HG03095 (cell line): ENCODE results near the gene VEZF1.

Source experiments
- ATAC-seq: cut with Tn5 transposase; IDR thresholded peaks from one replicate; pipeline ENCODE4 v1.9.1; 2021; ENCODE audit warnings: moderate library complexity; ENCODE audit not compliant: unreplicated experiment

VEZF1 gene

DNA sequence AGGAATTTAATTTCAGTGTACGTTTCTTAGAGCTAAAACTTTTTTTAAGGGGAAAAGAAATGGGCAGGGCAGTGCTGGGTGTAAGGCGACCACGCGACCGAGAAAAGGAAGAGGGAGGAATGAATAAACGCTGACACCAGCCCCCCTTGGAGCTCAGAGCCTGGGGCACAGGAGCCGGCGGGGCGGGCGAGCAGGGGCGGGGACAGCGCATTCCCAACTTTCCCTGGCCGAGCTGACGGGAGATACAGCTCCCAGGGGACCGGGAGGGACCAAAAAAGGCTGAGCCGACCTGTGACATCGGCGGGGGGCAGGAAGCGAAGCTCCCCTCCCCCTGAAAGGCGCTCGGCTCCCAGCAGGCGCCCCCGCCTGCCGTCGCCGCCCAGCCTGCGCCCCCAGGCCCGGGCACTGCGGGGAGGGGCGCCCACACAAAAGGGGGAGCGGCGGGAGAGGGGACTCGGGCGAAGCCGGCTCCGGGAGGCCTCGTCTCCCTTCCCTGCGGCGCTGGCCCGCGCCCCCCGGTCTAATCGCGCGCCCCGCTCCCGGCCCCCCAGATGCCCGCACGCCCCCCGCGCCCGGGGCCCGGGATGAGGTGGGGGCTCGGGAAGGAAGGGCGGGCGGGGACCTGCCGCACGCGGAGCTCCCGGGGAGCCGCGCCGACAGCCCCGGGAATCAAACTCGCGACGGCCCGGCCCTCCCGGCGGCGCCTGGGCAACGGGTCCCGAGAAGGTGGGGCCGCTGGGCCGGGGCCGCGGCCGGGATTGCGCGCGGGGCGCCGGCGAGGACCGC lies 33.5 kb downstream of the VEZF1 start:
- ATAC-seq = no peak

DNA sequence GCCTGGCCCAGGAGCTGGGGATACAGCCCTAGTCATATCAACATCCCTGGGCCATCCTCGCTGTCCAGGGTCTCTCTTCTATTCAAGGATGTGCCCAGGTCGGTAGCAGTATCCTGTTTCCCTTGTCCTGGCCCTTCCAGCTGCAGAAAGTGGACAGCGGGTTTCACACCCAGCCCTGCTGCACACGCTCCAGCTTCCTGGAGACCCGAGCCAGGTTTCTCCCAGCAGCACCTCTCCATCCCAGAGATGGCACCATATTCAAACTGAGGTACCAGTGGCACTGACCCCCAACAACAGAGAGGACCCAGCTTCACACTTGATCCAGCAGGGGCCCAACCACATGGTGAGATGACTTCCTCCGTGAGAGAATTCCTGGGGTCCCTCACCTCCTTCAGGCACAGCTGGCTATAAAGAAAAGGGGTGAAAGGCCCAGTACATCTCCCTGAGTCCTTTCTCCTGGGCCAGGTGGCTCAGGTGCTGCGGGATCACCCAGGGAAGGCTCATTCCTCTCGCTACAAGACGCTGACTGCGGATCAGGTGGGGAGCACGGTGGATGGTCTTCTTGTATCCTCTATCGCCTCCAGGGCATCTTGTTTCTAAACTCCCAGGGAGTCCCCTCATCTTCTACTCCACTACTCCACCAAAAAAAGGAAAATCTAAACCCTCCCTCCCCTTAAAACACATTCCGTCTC lies 34.2 kb downstream of the VEZF1 start:
- ATAC-seq = no peak

DNA sequence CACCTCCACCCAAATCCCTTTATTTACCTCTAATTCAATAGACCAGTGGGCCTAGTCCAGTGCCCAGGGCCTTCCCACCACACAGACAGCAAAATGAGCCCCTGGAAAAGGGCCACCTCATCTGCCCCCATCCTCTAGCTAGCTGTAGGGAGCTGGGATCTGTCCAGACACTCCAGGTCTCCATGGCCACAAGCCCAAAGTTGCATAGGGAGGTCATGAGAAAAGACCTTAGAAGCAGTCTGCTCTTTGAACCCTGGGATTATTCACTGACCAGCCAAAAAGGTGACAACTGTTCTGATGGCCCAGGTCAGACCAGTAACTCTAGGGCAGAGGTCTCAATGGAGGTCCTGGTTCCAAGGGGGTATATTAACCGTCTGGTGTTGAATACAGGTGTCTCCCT lies 34.8 kb downstream of the VEZF1 start:
- ATAC-seq = no peak

DNA sequence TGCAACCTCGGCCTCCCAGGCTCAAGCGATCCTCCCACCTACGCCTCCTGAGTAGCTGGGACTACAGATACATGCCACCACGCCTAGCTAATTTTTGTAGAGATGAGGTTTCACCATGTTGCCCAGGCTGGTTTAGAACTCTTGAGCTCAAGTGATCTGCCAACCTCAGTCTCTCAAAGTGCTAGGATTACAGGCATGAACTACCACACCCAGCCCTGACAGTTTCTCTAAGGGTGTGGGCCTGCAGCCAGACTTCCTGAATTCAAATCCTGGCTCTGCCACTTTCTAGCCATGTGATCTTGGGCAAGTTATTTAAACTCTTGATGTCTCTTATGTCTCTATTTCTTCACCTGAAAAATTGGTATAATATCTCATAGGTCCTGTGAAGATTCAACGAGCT lies 38.4 kb downstream of the VEZF1 start:
- ATAC-seq = no peak

DNA sequence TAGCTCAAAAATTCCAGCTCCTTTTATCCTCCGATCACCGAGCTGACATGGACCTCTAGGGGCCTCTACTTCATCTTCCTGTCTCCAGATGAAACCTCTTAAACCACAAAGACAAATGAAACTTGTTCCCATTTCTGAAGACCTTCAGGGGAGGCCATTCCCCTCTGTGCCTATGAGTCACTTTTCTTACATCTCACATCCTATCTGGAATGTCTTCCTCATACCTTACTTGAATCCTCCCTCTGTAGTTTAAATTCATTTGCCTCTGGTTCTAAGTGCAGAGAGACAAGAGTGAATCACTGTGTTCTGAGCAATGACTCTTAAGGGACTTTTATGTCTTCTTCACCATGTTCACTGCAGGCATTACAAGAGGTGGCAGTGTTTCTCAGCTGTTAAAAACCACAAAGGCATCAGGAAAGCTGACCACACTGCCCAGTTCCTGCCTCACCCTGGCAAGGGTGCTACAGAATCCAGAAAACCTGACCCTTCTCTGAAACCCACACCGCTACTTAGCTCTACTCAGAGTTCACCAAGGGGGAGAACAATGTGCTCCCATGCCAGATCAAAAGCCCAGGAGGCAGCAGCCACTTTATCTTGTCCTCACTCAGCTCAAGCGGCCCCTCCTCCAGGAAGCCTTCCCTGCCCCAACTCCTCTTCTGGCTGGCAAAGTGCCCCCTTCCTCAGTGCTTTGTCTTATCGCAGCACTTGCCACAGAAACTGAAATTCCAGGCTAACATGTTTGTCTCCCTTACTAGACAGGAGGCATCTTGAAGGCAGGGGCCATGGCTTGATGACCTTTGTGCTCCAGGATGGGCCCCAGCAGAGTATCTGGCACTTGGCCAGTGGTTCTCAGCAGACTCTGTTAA lies 39.3 kb downstream of the VEZF1 start:
- no peak for ATAC-seq

DNA sequence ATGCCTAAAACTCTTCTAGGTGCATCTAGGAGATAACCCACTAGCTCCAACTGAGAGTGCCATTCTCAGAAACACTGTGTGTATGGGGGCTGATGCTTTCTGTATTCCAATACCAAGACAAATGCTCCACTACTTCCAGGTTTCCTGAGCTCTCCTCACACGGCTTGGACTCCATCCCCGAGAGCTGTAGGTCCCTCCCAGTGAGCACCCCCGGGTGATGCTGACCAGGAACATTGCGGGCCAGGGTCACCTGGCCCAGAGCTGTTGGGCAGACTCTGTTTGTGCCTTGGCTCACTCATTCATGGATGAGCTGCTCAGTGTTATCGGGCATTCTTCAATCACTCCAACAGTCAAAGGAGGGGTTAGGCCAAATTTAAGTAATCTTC lies 39.9 kb downstream of the VEZF1 start:
- no peak for ATAC-seq

DNA sequence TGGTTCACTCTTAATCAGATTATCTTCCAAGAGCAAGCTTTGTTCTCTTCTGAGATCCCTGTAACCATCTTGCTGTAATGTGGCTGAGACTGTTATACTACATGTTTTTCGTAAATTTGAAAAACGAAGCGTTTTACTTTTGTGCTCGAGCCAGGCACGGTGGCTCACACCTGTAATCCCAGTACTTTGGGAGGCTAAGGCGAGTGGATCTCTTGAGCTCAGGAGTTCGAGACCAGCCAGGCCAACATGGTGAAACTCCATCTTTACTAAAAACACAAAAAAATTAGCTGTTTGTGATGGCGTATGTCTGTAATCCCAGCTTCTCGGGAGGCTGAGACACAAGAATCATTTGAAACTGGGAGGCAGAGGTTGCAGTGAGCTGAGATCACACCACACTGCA lies 40.7 kb downstream of the VEZF1 start:
- no peak for ATAC-seq

DNA sequence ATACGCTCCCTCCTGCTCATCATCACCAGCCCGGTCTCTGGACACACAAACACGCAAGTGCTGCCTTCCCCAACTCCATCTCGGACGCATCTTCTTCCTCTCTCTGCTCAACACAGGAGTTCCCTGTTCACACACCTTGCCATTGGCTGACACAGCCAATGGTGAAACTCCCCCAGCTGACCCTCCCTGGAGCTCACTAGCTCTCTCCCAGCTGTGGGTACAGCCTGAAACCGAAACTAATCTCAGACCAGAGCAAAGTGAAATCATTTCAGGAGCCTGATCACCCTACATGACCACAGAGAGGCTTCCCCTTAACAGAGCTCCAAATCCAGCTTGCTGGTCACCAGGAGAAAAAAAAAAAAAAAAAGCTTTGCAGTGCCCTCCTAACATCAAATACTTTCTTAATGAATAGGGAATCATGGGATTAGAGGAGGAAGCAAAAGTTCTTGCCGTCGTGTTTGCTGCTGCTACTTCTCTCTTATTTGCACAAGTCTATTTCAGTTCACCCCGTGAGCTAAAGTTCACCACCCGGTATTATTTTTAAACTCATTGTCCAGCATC lies 41.2 kb downstream of the VEZF1 start:
- ATAC-seq = peak; percentile 79

DNA sequence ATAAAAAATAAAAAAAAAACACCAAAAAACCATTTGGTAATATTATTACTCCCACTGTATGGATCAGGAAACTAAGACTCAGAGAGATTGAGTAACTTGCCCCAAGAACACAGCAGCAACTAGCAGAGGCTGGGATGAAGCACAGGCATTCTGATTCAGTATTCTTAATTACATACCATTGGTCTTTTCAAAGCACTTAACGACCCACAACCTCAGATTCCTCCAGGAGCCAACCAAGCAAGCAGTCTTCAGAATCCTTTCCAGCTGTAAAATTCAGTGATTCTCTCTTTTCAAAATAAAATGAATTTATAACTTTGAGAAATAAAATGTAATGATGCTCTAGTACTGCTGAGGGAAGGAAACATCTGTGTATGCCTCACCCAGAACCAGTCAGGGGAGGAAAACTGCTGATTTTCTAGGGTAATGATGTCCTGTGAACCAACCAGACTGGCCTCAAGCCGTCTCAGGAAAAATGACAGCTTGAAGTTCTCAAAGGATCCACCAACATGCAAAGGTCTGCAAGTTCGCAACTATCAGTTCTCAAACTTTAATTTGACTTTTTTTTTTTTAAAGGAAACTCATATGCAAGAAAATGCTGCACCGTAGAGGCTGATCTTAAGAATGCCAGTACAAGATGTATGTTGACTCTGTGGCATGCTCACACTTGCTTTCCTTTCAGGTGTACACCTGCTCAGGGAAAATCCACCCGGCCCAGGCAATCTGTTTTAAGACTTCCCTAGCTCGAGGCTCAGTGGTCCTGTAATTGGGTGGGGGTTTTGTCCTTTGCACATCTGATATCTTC lies 41.9 kb downstream of the VEZF1 start:
- peak; percentile 3 for ATAC-seq

DNA sequence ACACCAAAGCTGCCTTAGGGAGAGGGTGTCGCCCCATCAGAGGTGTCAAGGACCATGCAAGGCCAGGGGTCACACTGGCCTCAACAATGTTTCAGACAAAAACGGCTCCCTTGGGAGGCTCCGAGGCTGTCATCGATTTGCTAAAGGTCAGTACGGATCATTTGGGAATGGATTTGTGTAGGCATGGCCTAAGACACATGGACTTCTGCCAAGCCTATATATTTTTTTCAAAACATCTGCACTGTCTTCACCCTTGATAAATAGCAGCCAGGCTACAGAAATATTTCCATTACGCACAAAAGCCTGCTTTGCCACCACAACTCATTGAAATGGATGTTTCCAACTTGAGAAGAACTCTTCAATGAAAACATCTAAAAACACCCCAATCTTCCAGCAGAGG lies 43.1 kb downstream of the VEZF1 start:
- ATAC-seq = no peak

DNA sequence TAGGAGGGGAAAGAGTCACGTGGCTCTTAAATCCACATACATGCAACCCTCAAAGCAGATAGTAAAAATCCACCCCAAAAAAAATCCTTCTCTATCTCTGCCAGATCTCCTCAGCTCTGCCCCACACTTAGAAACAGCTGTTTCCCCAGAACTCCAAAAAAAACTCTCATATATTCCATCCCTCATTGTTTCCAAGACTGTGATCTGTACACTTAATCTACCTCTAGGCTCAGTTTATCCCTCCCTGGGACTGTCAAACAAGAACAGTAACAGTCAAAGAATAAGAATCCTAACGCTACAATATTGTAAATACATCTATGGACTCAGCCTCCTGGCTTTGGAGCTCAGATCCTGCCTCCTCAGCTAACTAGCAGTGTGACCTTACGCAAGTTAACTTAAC lies 44.4 kb downstream of the VEZF1 start:
- ATAC-seq = no peak

DNA sequence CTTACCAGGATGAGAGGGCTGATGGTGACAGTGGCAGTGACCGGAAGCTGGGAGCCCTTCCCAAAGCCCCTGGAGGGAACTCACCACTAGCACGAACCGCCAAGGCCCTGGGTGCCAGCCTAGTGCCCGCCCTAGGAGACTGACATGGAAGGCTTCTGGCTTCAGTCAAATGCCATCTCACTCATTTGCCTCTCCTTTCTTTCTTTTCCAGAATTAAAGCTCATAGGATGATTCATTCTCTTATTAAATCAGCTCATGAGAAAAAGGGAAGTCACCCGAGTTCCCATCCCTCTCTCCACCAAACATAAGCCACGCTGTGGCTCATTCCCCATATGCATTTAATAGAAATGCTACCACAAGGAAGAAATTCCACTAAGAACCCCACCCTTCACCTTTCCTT lies 44.9 kb downstream of the VEZF1 start:
- ATAC-seq = no peak

DNA sequence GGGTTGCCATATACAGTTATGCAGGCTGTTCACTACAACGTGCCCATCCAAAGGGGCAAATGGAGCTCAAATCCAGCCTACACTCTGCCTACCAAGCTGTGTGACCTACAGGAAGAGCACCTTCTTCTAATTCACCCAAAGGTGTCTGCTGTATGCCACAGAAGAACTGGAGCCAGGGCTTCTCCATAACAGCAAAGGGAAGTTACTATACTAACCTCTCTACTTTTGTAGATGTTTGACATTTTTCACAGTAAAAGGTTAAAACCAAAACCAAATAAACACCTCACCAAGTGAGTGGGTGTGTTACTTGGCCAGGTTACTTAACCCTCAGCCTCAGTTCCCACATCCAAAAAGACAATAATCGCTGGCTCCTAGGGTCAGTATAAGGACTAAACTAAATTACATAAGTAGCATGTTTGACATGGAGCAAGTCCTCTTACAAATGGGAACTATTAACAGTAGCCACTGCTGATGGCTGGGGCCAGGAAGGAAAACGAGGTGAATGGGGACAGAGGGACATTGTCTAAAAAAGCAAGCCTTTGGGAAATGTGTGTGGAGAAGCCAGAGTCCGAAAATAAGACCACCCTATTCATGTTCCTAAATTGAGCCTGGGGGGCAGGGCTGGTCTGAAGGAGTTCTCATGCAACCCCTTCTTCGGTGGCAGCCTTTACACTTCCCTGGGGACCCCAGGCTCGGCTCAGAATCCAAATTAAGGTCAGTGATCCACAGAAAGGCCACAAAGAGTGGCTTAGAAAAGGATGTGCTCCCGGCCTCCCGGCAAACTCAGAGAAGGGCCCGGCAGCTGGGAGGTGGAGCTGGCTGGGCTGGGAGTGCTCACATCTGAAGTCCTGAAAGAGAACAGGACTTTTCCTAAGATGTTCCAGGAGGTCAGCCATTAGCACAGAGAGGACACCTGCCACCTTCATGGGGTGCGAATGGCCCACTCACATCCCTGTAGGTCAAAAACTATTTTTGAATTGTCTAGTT lies 46.4 kb downstream of the VEZF1 start:
- no peak for ATAC-seq

DNA sequence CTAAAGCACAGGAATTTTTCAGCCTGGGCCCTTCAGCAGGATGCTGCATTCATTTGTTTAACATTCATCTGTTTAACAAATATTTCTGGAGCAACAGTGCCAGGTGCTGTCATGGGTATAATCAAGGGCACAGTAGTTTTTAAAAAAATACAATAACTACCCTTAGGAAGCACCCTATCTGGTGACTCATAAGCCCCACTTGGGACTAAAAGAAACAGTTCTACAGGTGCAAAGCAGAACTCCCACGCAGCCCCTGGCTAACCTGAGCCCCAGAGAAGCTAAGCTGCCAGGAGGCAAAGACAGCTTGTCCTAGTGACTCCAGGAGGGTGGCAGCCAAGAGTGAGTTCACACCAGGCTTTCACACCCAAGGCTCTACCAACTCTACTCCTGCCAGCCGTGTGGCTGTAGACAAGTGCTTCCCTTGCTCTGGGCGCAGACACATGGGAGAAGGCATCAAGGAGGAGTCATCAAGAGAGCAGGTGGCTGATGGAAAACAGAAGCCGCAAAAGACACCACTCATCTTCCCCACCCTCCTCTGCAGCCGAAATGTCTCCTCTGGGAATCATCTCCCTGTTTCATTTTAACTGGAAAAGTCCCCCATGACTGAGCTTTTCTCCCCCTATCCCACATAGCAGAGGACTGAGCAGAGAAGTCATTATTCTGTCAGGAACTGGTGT lies 47.3 kb downstream of the VEZF1 start:
- no peak for ATAC-seq

DNA sequence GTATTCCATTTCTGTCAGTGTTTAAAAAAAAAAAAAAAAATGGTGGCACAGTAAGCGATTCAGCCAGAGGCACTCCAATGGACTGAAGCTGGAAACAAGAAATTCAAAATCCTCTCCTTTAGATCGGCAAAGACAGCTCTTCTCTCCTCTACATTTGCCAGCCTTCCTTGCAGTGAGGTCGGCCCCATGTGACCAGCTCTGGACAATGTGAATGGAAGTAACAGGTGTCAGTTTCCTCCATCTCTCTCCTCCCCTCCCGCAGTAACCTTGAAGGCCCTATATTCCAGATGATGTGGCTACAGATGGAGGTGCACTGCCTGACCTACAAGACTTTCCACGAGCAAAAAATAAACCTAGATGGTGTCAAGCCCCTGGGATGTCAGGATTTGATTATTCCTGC lies 47.8 kb downstream of the VEZF1 start:
- no peak for ATAC-seq

DNA sequence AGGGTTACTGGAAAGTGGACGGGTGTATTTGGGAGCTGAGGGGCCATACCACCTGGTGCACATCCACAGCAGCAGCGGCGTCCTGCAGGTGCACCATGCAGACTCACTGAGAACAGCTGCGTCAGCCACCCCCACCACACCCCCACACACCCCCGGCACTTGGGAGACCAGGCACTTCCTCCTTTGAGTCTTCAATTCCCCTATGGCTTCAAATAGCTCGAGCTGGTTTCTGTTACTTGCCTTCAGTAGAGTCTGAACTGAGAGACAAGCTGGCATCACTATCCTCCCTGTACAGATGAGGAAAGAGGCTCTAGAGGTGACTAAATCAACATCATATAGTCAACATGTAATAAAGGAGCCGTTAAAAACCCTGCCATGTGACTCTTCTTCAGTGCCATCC lies 48.3 kb downstream of the VEZF1 start:
- peak; percentile 56 for ATAC-seq

DNA sequence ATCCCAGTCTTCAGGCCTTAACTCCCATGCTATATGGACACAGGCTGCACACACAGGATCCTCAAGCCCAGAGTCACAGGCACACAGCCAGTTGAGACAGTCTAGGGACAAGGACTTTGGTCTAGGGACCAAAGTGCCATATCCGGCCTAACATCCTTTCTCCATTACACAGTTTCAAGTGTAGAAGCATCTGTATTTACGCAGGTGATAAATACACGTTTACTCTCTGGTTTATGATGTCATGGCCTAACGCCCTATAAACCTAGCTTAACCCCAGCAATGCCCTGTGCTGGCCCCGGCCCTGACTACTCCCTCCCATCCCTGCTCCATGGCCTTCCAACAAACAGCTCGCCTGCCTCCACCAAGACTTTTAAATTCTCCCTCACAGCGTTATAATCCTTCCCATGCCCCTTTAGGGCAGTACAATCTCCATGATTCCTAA lies 50.0 kb downstream of the VEZF1 start:
- no peak for ATAC-seq

DNA sequence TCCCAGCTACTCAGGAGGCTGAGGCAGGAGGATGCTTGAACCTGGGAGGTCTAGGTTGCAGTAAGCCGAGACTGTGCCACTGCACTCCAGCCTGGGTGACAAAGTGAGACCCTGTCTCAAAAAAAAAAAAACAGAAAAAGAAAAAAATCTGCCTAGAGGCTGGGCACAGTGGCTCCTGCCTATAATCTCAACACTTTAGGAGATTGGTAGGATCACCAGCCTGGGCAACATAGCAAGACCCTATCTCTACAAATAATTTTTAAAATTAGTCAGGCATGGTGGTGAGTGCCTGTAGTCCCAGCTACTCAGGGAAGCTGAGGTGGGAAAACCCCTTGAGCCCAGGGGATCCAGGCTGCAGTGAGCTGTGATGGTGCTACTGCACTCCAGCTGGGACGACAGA lies 50.6 kb downstream of the VEZF1 start:
- no peak for ATAC-seq
